Endothelial cell (in vitro differentiated cells): ENCODE measurements around the gene TCHH. TPM values are rescaled to one million over a fixed set of nuclear protein-coding genes. Genes with fewer than 3 reads are reported as not detected.
A peak's percentile ranks its signal among the peaks of the same experiment; 100 is the strongest.
"Not testable (repeated sequence)": the region's sequence is repeated elsewhere in the genome, so short reads cannot be mapped to it uniquely, and the experiment has no call there.

Experiments used
- DNase-seq: peaks from one replicate; pipeline ENCODE4 v3.0.0; 2021; ENCODE audit warnings: low spot score
- H3K27ac Mint-ChIP-seq: one replicate; pipeline ENCODE4 v1.8.0; 2021; ENCODE audit warnings: mixed read lengths, inconsistent platforms; ENCODE audit not compliant: unreplicated experiment
- H3K27me3 Mint-ChIP-seq: one replicate; pipeline ENCODE4 v1.8.0; 2021; ENCODE audit warnings: mild to moderate bottlenecking, moderate library complexity, mixed read lengths, inconsistent platforms; ENCODE audit not compliant: unreplicated experiment
- H3K36me3 Mint-ChIP-seq: one replicate; pipeline ENCODE4 v1.8.0; 2021; ENCODE audit warnings: mild to moderate bottlenecking, low read depth, mixed read lengths, inconsistent platforms; ENCODE audit not compliant: unreplicated experiment
- H3K4me1 Mint-ChIP-seq: one replicate; pipeline ENCODE4 v1.8.0; 2021; ENCODE audit warnings: mild to moderate bottlenecking, mixed read lengths, inconsistent platforms; ENCODE audit not compliant: unreplicated experiment
- H3K4me3 Mint-ChIP-seq: one replicate; pipeline ENCODE4 v1.8.0; 2021; ENCODE audit warnings: mild to moderate bottlenecking, mixed read lengths, inconsistent platforms; ENCODE audit not compliant: unreplicated experiment
- H3K9me3 Mint-ChIP-seq: one replicate; pipeline ENCODE4 v1.8.0; 2021; ENCODE audit warnings: mixed read lengths, inconsistent platforms; ENCODE audit not compliant: unreplicated experiment
- total RNA-seq: library from RNA; stranded (reverse); fragmentation: NEBNext Ultra II Directional; extraction: Animal tissue kit (Norgen Biotek cat#: 25700); gene quantifications from one replicate; pipeline ENCODE4 v1.2.1, GENCODE V29; 2021; ENCODE audit not compliant: unreplicated experiment
- TF ChIP-seq, protein P1 (sequence below): fragments of 200-600 bp; sonication (generic); IDR thresholded peaks from one replicate; pipeline ENCODE4 v1.5.0; 2021; ENCODE audit warnings: antibody characterized with exemption; ENCODE audit not compliant: unreplicated experiment

TCHH gene
- total RNA-seq, 1 donor from 2014 or later, result 0.38 TPM

- no peaks in the 10 kb centered on the region for H3K9me3 Mint-ChIP-seq
- DNase-seq, result no peak
- TF ChIP-seq, protein P1, sequence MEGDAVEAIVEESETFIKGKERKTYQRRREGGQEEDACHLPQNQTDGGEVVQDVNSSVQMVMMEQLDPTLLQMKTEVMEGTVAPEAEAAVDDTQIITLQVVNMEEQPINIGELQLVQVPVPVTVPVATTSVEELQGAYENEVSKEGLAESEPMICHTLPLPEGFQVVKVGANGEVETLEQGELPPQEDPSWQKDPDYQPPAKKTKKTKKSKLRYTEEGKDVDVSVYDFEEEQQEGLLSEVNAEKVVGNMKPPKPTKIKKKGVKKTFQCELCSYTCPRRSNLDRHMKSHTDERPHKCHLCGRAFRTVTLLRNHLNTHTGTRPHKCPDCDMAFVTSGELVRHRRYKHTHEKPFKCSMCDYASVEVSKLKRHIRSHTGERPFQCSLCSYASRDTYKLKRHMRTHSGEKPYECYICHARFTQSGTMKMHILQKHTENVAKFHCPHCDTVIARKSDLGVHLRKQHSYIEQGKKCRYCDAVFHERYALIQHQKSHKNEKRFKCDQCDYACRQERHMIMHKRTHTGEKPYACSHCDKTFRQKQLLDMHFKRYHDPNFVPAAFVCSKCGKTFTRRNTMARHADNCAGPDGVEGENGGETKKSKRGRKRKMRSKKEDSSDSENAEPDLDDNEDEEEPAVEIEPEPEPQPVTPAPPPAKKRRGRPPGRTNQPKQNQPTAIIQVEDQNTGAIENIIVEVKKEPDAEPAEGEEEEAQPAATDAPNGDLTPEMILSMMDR, result no peak
- H3K27me3 Mint-ChIP-seq, result peaks cover 5% of the 10 kb centered on the region
- H3K4me3 Mint-ChIP-seq, result no peak overlapping the region
- no peak overlapping the region for H3K27ac Mint-ChIP-seq
- H3K36me3 Mint-ChIP-seq, result no peaks in the 10 kb centered on the region
- no peaks in the 10 kb centered on the region for H3K4me1 Mint-ChIP-seq
These were observed 38.8 kb upstream of the TCHH start for GRCh38 chr1:152153996-152154395.

DNA sequence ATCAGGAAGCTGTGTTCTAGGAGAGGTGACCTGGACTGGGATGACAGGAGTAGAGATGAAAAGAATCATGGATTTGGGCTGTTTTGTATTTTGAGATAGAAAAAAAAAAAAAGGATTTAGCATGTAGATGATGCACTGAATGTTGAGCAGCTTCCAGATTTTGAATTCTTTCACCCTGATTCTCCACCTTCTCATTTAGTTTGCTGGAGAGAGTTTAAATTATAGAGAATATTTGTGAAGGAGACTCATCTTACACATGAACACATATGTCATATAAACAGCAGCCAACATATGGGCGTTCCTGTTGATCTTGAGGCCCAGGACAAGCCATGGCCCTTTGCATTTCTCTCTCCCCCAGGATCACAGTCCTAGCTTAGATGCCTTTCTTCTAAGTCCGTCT is 36.4 kb upstream of the TCHH start:
- peaks cover 5% of the 10 kb centered on the region for H3K27me3 Mint-ChIP-seq
- no peak overlapping the region for H3K4me3 Mint-ChIP-seq
- no peak overlapping the region for H3K27ac Mint-ChIP-seq
- no peak for DNase-seq
- H3K4me1 Mint-ChIP-seq, result no peaks in the 10 kb centered on the region
- peaks cover 4% of the 10 kb centered on the region for H3K9me3 Mint-ChIP-seq
- peaks cover 13% of the 10 kb centered on the region for H3K36me3 Mint-ChIP-seq
- TF ChIP-seq, protein P1, result no peak

DNA sequence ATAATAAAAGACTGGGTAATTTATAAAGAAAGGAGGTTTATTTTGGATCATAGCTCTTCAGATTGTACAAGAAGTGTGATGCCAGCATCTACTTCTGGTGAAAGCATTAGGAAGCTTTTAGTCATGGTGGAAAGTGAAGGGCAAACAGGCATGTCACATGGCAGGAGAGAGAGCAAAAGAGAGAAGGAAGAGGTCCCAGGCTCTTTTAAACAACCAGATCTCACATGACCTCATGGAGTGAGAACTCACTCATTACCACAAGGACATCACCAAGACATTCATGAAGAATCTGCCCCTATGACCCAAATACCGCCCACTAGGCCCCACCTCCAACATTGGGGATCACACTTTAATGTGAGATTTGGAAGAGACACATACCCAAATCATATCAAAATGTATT is 33.7 kb upstream of the TCHH start:
- Mint-ChIP-seq H3K36me3 (peaks cover 13% of the 10 kb centered on the region), H3K27me3 (peaks cover 4% of the 10 kb centered on the region)

DNA sequence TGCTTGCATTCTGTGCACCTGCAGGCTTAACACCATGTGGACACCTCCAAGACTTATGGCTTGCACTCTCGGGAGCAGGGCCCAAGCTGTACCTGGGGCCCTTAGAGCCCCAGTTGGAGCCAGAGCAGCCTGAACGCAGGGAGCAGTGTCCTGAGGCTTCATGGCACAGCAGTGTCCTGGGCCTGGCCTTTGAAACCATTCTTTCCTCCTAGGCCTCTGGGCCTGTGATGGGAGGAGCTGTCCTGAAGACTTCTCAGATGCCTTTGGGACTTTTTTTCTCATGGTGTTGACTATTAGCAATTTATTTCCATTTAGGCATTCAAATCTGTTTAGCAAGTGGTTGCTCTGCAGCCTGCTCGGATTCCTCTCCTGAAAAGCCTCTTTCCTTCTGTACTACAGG is 32.8 kb upstream of the TCHH start:
- H3K9me3 Mint-ChIP-seq, result peaks cover 11% of the 10 kb centered on the region
- H3K36me3 Mint-ChIP-seq, result peaks cover 13% of the 10 kb centered on the region
- no peak overlapping the region for H3K4me3 Mint-ChIP-seq

More for the DNA sequence above, 33.7 kb upstream of the TCHH start:
- Mint-ChIP-seq H3K9me3 (peaks cover 11% of the 10 kb centered on the region), H3K4me3 (no peak overlapping the region), H3K27ac (no peak overlapping the region), H3K4me1 (no peaks in the 10 kb centered on the region)
- TF ChIP-seq, protein P1, result no peak
- no peak for DNase-seq

GRCh38 chr1:152145769-152146168 is 30.5 kb upstream of the TCHH start:
- H3K27ac Mint-ChIP-seq, result no peak overlapping the region
- TF ChIP-seq, protein P1, result no peak
- H3K27me3 Mint-ChIP-seq, result no peaks in the 10 kb centered on the region
- peak overlapping the region; percentile 0 for H3K4me3 Mint-ChIP-seq
- peaks cover 11% of the 10 kb centered on the region for H3K9me3 Mint-ChIP-seq
- H3K36me3 Mint-ChIP-seq, result peaks cover 13% of the 10 kb centered on the region
- no peak for DNase-seq
- H3K4me1 Mint-ChIP-seq, result peaks cover 3% of the 10 kb centered on the region

More for the DNA sequence above, 32.8 kb upstream of the TCHH start:
- TF ChIP-seq, protein P1, result no peak
- no peaks in the 10 kb centered on the region for H3K4me1 Mint-ChIP-seq
- DNase-seq, result no peak
- peaks cover 3% of the 10 kb centered on the region for H3K27me3 Mint-ChIP-seq
- no peak overlapping the region for H3K27ac Mint-ChIP-seq

GRCh38 chr1:152144674-152145183 is 29.5 kb upstream of the TCHH start:
- not testable (repeated sequence) for H3K4me1 Mint-ChIP-seq, H3K4me3 Mint-ChIP-seq, DNase-seq, H3K27me3 Mint-ChIP-seq, H3K27ac Mint-ChIP-seq
- Mint-ChIP-seq H3K9me3 (peaks cover 11% of the 10 kb centered on the region), H3K36me3 (peaks cover 13% of the 10 kb centered on the region)
